GM12864 (cell line): ENCODE data around the gene KLHL30.

Source experiments
- DNase-seq: peaks from one replicate; pipeline ENCODE4 v3.0.0-alpha.2; 2011; ENCODE audit warnings: low read depth
- H3K4me3 ChIP-seq: 2 replicates; pipeline ENCODE4 v1.5.1; 2011; ENCODE audit warnings: mild to moderate bottlenecking, low read depth, low read length, control low read depth
- TF ChIP-seq, protein P1 (sequence below): IDR thresholded peaks from 2 replicates; pipeline ENCODE4 v1.5.1; 2011; ENCODE audit warnings: low read depth, mild to moderate bottlenecking, moderate library complexity, low read length, control low read depth, inconsistent platforms; ENCODE audit errors: missing control alignments

KLHL30 gene

GRCh38 chr2:238183821-238184220 is 45.4 kb downstream of the KLHL30 start:
- no peak for DNase-seq
- TF ChIP-seq, protein P1, sequence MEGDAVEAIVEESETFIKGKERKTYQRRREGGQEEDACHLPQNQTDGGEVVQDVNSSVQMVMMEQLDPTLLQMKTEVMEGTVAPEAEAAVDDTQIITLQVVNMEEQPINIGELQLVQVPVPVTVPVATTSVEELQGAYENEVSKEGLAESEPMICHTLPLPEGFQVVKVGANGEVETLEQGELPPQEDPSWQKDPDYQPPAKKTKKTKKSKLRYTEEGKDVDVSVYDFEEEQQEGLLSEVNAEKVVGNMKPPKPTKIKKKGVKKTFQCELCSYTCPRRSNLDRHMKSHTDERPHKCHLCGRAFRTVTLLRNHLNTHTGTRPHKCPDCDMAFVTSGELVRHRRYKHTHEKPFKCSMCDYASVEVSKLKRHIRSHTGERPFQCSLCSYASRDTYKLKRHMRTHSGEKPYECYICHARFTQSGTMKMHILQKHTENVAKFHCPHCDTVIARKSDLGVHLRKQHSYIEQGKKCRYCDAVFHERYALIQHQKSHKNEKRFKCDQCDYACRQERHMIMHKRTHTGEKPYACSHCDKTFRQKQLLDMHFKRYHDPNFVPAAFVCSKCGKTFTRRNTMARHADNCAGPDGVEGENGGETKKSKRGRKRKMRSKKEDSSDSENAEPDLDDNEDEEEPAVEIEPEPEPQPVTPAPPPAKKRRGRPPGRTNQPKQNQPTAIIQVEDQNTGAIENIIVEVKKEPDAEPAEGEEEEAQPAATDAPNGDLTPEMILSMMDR = no peak

DNA sequence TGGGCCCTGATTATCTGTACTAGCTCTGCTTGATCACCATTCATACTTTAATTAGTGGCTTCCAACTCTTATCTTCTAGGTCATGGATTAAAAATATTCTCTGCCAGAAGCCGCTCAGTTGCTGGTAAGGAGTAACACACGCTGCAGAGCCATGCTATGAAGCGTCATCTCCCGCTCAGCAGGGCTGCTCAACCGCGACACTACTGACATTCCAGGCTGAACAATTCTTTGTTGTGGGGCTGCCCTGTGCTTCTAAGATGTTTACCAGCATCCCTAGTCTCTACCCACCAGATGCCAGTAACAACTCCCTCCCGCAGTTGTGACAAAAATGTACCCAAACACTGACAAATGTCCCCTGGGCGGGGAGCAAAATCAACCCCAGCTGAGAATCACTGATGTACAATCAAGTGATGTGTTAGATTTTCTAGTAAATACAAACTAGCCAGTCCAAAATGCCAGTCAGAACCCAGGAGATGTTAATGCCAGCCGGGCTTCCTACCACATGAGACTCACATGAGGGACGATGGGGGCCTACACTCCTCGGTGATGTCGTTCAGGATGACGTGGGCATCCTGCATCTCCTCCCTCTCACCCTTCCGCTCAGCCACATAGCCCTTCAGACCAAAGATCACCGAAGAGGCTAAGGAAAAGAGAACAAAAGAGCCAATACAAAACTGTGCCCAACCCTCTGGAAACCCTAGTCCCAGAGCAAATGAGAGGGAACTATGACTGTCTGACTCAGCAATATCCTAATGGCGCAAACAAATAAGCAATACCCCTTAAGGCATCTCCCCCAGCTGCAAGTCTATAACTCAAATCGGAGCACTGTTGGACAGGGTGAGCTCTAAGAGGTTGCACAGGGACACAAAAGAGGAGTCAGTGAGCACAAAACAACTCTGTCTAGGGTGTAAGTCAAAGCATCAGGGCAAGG is 49.4 kb downstream of the KLHL30 start:
- TF ChIP-seq, protein P1 = no peak
- H3K4me3 ChIP-seq = no peak overlapping the region
- DNase-seq = no peak

More at GRCh38 chr2:238183821-238184220, 45.4 kb downstream of the KLHL30 start:
- H3K4me3 ChIP-seq = no peak overlapping the region

DNA sequence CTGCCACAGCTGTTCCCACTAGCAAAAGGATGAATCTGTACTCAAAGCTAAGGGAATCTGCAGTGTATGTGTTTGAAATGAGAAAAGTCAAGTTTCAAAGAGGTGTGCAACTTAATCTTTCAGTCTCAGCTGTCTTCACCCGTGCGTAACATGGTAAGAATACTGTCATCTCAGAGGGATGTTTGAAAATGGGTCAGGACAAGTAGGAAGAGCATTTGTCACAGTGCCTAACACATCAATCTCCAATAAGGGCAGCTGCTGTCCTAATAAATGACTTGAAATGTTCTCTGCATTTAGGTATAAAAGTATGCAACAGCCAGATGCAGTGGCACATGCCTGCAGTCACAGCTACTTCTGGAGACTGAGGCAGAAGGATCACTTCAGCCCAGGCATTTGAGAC is 52.0 kb downstream of the KLHL30 start:
- no peak for DNase-seq
- H3K4me3 ChIP-seq = no peak overlapping the region
- TF ChIP-seq, protein P1 = no peak
